Ecto neural progenitor cell (in vitro differentiated cells): Measurements from ENCODE around the gene LDHA.
"Not testable (repeated sequence)": the region's sequence is repeated elsewhere in the genome, so short reads cannot be mapped to it uniquely, and the experiment has no call there.

Source experiments
- DNase-seq: peaks from one replicate; pipeline ENCODE4 v3.0.0-alpha.2; 2018; ENCODE audit warnings: low spot score

The LDHA gene

GRCh38 chr11:18394928-18395734, 768 bp downstream of the LDHA start:
- peak; percentile 55 for DNase-seq

GRCh38 chr11:18395735-18396504, 1.6 kb downstream of the LDHA start:
- peak; percentile 98 for DNase-seq

- no peak for DNase-seq
Observed at GRCh38 chr11:18397921-18398320, 3.6 kb downstream of the LDHA start.

- not testable (repeated sequence) for DNase-seq
Observed at GRCh38 chr11:18401077-18401476, 6.7 kb downstream of the LDHA start.

GRCh38 chr11:18404062-18404461, 9.7 kb downstream of the LDHA start:
- no peak for DNase-seq

GRCh38 chr11:18407400-18407799, 13.0 kb downstream of the LDHA start:
- DNase-seq, result not testable (repeated sequence)

GRCh38 chr11:18408558-18409291, 14.4 kb downstream of the LDHA start:
- no peak for DNase-seq

- no peak for DNase-seq
Observed at GRCh38 chr11:18416459-18416858, 22.1 kb downstream of the LDHA start.

- no peak for DNase-seq
Observed at GRCh38 chr11:18419040-18419439, 24.7 kb downstream of the LDHA start.

GRCh38 chr11:18420067-18420466, 25.7 kb downstream of the LDHA start:
- DNase-seq, result no peak

GRCh38 chr11:18427240-18427639, 32.9 kb downstream of the LDHA start:
- no peak for DNase-seq

GRCh38 chr11:18429332-18429731, 35.0 kb downstream of the LDHA start:
- DNase-seq, result no peak

GRCh38 chr11:18438691-18439090, 44.3 kb downstream of the LDHA start:
- no peak for DNase-seq

GRCh38 chr11:18449251-18449650, 54.9 kb downstream of the LDHA start:
- DNase-seq, result no peak

- no peak for DNase-seq
Observed at GRCh38 chr11:18452927-18453326, 58.6 kb downstream of the LDHA start.

GRCh38 chr11:18455686-18456372, 61.5 kb downstream of the LDHA start, which contains the start of gene LDHAL6A:
TSS of gene LDHAL6A (plus strand) at chr11:18455856. CDS start at chr11:18456681, 825 bp downstream.
- DNase-seq, result no peak

GRCh38 chr11:18457450-18457849, 63.1 kb downstream of the LDHA start:
- no peak for DNase-seq
